ENCODE measurements around the gene OVAAL.
A peak's percentile ranks its signal among the peaks of the same experiment; 100 is the strongest.

The OVAAL gene

GRCh38 chr1:180571060-180571831 lies 12.5 kb downstream of the OVAAL start:
- no peak for DNase-seq

- DNase-seq, result no peak
Measured at GRCh38 chr1:180571832-180572636, 13.3 kb downstream of the OVAAL start.

- no peak for DNase-seq
Measured at GRCh38 chr1:180572760-180573159, 14.0 kb downstream of the OVAAL start.

- no peak for DNase-seq
Measured at GRCh38 chr1:180574031-180574713, 15.4 kb downstream of the OVAAL start.

- no peak for DNase-seq
Measured at GRCh38 chr1:180577361-180577760, 18.6 kb downstream of the OVAAL start.

GRCh38 chr1:180579961-180580611 lies 21.3 kb downstream of the OVAAL start:
- DNase-seq, result peak in 1 of 2 experiments; percentile 22

- no peak for DNase-seq
Measured at GRCh38 chr1:180581635-180582039, 22.9 kb downstream of the OVAAL start.

- no peak for DNase-seq
Measured at GRCh38 chr1:180584869-180585268, 26.1 kb downstream of the OVAAL start.

- DNase-seq, result no peak
Measured at GRCh38 chr1:180585994-180586359, 27.2 kb downstream of the OVAAL start.

- peak in 1 of 2 experiments; percentile 48 for DNase-seq
Measured at GRCh38 chr1:180586671-180587155, 27.9 kb downstream of the OVAAL start.

- DNase-seq, result no peak
Measured at GRCh38 chr1:180588121-180588520, 29.4 kb downstream of the OVAAL start.

GRCh38 chr1:180590889-180591288 lies 32.1 kb downstream of the OVAAL start:
- DNase-seq, result no peak

GRCh38 chr1:180593382-180593781 lies 34.6 kb downstream of the OVAAL start:
- no peak for DNase-seq

- no peak for DNase-seq
Measured at GRCh38 chr1:180594723-180595122, 36.0 kb downstream of the OVAAL start.

GRCh38 chr1:180595966-180596365 lies 37.2 kb downstream of the OVAAL start:
- no peak for DNase-seq

- no peak for DNase-seq
Measured at GRCh38 chr1:180597520-180597919, 38.8 kb downstream of the OVAAL start.

GRCh38 chr1:180598333-180598974 lies 39.7 kb downstream of the OVAAL start:
- DNase-seq, result peak; percentile 38 to 63

GRCh38 chr1:180600343-180600742 lies 41.6 kb downstream of the OVAAL start:
- DNase-seq, result no peak

GRCh38 chr1:180601512-180601911 lies 42.7 kb downstream of the OVAAL start:
- DNase-seq, result no peak

- DNase-seq, result no peak
Measured at GRCh38 chr1:180603223-180603849, 44.6 kb downstream of the OVAAL start.

- no peak for DNase-seq
Measured at GRCh38 chr1:180603850-180604226, 45.1 kb downstream of the OVAAL start.

- DNase-seq, result no peak
Measured at GRCh38 chr1:180606155-180606554, 47.4 kb downstream of the OVAAL start.

Data from NCI-H526 (cell line).